ENCODE data around the gene NR3C2.

The NR3C2 gene

DNA sequence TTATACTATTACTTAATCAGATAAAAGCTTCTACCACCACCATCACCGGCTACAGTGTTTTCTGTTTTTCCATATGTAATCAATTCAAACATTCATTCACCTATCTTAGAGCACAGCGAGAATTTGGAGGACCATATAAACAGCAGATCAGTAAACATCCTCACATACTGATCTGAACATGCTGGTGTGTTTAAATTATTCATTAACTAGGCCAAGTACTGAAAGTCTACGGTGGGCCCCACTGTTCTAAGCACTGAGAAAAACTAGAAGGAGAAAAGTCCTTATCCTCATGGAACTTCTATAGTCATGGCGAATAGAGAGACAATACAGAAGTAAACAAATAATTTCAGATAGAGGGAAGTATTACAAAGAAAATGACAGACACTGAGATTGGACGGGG, 176.6 kb downstream of the NR3C2 start:
- no peak for DNase-seq (ENCODE audit: low read depth in 4 of 4, low spot score in 1 of 4)

GRCh38 chr4:148263802-148264201, 178.4 kb downstream of the NR3C2 start:
- no peak for DNase-seq (ENCODE audit: low read depth in 4 of 4, low spot score in 1 of 4)

DNA sequence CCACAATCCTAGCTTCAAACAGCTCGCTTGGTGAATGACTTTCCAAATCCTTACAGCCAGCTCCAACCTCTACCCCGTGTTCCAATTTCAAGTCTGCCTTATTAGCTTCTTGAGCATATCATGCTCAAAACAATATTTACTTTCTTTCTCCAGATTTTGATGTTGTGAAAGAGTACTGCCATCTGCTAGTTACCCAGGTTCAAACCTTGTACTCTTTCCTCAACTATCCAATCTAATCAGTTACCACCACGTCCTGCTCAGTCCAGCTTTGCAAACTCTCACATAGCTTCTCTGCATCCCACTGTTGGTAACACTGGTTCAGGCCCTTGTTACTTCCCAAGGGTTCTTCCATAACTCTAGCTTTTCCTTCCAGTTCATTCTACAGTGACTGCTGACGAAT, 179.1 kb downstream of the NR3C2 start:
- no peak for DNase-seq (ENCODE audit: low read depth in 4 of 4, low spot score in 1 of 4)

DNA sequence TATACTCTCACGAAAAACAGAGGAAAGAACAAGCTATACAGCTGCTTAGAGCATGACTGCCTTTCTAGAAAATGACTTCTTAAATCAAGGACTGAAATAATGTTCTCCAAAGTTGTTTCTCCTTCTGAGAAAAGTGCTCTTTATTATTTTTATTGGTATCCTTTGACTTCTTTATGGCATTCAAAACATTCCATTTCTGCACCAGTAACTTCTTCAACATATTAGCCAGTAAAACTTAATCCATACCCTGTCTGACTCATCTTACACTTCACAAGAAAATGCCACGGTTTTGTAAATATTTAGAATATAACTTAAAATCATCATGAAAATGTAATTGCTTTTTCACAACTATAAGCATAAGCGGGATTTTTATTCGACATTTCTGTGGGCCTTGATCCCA, 180.4 kb downstream of the NR3C2 start:
- DNase-seq (ENCODE audit: low read depth in 4 of 4, low spot score in 1 of 4) = no peak

- DNase-seq (ENCODE audit: low read depth in 4 of 4, low spot score in 1 of 4) = no peak
Measured at GRCh38 chr4:148259841-148260240, 182.4 kb downstream of the NR3C2 start.

DNA sequence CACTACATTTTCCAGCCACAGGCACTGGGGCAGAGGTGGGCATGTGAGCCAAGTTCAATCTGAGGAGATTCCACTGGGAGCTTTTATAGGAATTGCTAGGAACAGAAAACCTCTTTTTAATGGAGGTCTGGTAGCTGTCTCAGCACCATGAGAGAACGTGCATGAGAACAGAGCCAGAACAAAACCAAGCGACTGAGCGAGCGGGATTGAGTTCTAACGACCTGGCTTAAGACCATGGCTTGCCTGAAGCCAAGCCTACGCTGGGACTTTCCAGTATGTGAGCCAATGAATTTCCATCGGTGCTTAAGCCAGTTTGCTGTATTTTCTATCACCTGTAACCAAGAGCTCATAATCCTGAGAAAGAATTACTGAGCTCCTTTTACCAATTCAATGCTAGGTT, 183.7 kb downstream of the NR3C2 start:
- no peak for DNase-seq (ENCODE audit: low read depth in 4 of 4, low spot score in 1 of 4)

GRCh38 chr4:148255344-148255720, 186.9 kb downstream of the NR3C2 start:
- no peak for DNase-seq (ENCODE audit: low read depth in 4 of 4, low spot score in 1 of 4)

DNA sequence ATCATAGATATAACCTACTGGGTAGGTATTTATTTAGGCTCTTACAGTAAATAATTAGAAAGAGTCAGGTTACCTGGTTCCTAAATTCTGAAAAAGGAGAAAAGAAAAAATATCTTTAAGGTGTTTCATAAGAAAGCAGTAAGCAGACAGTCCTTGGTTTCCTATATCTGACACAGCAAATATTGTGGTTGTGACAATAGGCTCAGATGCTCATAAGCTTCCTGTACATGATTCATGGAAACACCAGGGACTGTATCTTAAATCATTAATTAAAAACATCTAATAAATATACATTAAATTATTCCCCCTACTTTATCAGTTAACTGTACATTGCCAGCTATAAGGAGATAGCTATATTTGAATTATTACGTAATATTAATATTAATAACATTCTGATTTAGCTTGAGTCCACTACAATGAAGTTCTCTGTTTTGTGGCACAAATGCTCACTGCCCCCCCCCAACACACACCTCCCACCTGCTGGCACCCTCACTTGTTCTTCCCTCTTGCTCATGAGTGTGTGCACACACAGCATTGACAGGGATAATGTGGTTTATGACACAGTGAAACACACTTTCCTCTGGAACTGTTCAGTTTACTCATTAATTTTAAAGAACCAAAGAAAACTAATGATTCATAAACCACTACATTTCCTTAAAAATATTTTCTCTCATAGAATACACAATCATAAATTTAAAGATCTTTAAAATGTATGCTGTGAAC, 187.4 kb downstream of the NR3C2 start:
- DNase-seq (ENCODE audit: low read depth in 4 of 4, low spot score in 1 of 4) = no peak

GRCh38 chr4:148253768-148254167, 188.4 kb downstream of the NR3C2 start:
- no peak for DNase-seq (ENCODE audit: low read depth in 4 of 4, low spot score in 1 of 4)

DNA sequence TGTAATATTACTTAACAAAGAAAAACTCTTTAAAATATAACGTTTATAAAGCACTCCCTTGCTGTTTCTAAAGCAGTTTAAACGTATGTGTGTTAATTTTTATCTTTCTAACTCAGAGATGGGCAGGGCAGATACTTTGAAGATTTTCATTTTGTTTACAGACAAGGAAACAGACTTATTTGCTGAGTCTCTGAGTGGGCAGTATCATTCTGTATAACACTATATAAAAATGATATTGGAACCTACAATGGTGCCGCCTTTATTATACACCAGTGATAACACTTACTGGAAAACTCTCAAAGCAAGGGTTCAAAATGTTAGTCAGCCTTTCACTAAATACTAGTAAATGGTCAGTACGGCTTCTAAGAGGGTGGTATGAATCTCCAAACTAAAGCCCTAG, 193.4 kb downstream of the NR3C2 start:
- no peak for DNase-seq (ENCODE audit: low read depth in 4 of 4, low spot score in 1 of 4)

- DNase-seq (ENCODE audit: low read depth in 4 of 4, low spot score in 1 of 4) = no peak
Measured at GRCh38 chr4:148245015-148245414, 197.2 kb downstream of the NR3C2 start.

GRCh38 chr4:148243837-148244236, 198.4 kb downstream of the NR3C2 start:
- no peak for DNase-seq (ENCODE audit: low read depth in 4 of 4, low spot score in 1 of 4)

- no peak for DNase-seq (ENCODE audit: low read depth in 4 of 4, low spot score in 1 of 4)
Measured at GRCh38 chr4:148240241-148240640, 202.0 kb downstream of the NR3C2 start.

DNA sequence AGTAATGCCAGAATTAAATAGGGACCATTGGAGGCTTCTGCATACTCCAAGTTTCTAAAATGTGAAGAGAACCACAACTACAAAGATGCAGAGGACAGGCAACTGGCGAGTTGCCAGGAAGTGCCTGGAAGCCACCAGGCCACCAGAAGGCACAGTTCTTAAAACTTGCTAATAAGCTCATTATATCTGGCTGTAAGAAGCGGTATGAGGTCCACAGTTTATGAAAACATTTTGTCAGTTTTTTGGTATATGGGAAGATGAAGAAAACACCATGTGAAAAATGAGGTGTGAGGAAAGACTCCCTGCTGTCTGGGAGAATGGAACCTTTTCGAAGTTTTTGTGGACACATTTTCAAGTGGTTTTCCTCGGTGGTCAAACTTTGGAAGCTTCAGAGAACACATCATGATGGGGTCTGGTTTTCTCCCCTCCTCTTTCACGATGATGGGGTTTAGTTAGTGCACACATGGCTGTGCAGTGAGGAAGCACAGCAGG, 202.7 kb downstream of the NR3C2 start:
- no peak for DNase-seq (ENCODE audit: low read depth in 4 of 4, low spot score in 1 of 4)

DNA sequence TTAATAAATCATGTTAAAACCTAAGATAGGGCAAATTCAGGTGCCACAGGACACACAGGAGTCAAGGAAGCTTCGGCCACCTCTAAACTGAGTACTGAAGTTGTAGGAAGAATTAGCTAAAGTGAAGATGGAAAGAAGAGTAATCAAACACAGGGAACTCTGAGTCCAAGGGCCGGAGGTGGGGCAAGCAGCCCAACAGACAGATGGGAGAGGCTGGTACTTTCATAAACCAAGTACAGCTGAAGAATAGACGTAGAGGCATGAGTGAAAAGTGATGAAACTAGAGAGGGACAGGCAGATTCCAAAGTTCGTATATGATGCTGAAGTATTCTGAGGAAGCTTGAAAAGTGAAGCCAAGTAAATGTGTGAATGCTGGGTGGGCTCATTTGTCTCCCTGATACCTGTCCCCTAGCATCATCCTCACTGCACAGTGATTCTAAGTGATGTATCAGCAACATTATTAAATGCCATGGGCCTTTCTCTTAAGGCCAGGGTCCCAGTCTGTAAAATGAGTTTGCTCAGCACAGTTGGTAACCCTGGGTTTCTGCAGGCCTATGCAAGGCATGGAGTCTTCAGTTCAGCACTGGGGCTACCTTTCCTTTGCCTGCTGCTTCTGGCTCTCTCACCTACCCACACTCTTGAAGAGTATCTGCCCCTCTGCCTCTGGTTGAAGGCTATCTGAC, 203.3 kb downstream of the NR3C2 start:
- no peak for DNase-seq (ENCODE audit: low read depth in 4 of 4, low spot score in 1 of 4)

- no peak for DNase-seq (ENCODE audit: low read depth in 4 of 4, low spot score in 1 of 4)
Measured at GRCh38 chr4:148238086-148238485, 204.1 kb downstream of the NR3C2 start.

DNA sequence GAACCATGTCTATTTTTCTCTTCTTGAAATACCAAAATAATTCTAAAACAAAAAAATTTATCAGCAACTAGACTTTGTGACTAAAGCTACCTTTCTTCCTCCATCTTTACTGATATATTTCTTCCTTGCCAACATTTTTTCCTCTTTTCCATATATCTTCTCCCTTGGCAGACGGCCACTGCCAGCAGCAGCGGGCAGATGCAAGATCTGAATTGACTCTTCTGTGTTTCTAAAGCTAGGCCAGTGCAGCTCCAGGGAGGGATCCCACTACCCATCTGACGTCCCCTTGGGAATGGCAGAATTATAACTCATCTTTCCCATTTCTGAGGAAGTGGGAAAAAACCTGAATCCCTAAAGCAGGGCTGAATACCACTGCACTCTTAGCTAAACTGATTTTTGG, 206.4 kb downstream of the NR3C2 start:
- no peak for DNase-seq (ENCODE audit: low read depth in 4 of 4, low spot score in 1 of 4)

DNA sequence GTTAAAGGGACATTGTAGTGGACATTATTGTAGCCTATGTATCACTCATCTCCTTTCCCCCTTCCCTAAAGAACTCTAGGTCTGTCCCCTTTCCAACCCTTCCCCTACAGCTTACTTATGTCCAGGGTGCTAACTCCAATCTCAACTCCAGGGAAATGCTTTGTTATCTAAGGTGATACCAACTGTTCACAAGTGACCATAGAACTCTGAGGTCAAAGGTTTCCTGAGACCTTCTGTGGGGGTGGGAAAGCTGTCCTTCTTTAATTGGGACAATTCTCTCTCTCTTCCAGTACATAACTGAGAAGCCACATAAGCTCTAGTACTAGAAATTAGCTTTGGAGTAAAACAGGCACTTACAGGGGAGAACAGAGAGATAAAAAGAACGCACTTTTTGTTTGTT, 212.4 kb downstream of the NR3C2 start:
- DNase-seq (ENCODE audit: low read depth in 4 of 4, low spot score in 1 of 4) = no peak

DNA sequence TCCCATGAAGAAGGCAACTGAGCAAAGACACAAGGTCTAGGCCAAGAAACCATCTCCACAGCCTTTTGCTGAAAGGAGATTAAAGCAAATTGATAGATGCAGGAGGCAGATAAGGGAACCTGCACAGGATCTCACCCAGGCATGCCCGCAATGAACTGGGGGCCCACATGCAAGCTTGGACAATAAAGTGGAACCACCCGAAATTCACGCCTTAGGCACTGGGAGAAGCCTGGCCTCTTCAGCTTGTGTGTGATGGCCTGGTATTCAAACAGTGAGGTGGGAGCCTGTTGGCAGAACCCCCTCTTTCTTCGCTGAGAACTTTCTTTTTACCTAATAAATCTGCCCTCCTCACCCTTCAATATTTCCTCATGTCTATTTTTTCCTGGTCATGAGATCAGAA, 213.2 kb downstream of the NR3C2 start:
- no peak for DNase-seq (ENCODE audit: low read depth in 4 of 4, low spot score in 1 of 4)

DNA sequence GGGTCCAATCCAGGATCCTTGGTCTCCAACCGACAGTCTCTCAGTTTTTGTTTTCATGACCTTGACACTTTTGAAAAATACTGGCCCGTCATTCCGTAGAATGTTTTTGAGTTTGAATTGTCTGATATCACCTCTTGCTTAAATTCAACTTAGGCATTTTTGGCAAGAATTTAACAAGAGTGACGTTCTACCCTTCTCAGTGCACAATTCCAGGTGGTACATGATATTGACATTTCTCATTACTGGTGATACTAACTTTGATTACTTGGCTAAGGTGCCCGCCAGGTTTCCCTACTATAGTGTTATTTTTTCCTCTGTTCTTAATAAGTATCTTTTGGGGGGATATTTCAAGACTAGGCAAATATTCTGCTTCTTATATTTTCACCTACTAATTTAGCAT, 215.1 kb downstream of the NR3C2 start:
- no peak for DNase-seq (ENCODE audit: low read depth in 4 of 4, low spot score in 1 of 4)

DNA sequence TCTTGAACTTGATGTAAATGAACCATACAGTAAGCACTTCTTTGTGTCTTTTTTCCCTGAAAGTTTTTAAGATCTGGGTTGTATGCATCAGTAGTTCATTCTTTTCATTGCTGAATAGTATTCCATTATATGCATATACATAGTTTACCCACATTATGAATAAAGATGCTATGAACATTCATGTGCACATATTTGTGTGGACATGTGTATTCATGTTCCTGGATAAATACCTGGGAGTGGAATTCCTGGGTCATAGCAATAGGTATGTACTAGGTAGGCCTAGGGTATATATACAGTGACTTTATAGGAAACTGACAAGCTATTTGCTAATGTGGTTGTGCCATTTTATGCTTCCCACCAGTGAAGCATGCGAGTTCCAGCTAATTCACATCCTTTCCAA, 215.9 kb downstream of the NR3C2 start:
- no peak for DNase-seq (ENCODE audit: low read depth in 4 of 4, low spot score in 1 of 4)

- DNase-seq (ENCODE audit: low read depth in 4 of 4, low spot score in 1 of 4) = no peak
Measured at GRCh38 chr4:148225639-148226038, 216.6 kb downstream of the NR3C2 start.

DNA sequence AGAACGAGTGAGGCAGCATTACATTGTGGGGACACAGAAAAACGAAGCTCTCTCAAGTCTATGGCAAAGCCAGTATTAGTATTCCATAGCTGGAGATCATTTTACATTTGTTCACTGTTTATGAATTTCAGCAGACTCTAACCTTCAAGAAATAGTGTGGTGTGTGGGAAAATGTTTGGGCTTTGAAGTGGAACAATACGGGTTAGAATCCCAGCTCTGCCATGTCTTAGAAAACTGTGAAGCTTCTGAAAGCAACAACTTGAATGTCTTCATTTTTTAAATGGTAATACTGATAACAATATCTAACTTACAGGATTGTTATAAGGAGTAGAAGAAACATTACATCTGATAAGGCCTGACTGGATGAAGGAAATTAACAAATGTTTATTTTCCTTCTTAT, 217.7 kb downstream of the NR3C2 start:
- no peak for DNase-seq (ENCODE audit: low read depth in 4 of 4, low spot score in 1 of 4)

Data from stimulated activated CD4-positive, alpha-beta T cell treated with anti-CD3 and anti-CD28 coated beads, Interleukin-1b, Interleukin-23, amount 100 ng/mL, for 24 hours (primary cell).